DMS53 treated with DMSO at 0.1 percent for 48 hours (cell line): ENCODE results near the gene COL4A6.
"Not testable (repeated sequence)": the region's sequence is repeated elsewhere in the genome, so short reads cannot be mapped to it uniquely, and the experiment has no call there.

Experiments
- DNase-seq: peaks from one replicate; lab custom pipeline; 2025; ENCODE audit not compliant: unreplicated experiment; lab: John Stamatoyannopoulos, UW

Gene COL4A6

DNA sequence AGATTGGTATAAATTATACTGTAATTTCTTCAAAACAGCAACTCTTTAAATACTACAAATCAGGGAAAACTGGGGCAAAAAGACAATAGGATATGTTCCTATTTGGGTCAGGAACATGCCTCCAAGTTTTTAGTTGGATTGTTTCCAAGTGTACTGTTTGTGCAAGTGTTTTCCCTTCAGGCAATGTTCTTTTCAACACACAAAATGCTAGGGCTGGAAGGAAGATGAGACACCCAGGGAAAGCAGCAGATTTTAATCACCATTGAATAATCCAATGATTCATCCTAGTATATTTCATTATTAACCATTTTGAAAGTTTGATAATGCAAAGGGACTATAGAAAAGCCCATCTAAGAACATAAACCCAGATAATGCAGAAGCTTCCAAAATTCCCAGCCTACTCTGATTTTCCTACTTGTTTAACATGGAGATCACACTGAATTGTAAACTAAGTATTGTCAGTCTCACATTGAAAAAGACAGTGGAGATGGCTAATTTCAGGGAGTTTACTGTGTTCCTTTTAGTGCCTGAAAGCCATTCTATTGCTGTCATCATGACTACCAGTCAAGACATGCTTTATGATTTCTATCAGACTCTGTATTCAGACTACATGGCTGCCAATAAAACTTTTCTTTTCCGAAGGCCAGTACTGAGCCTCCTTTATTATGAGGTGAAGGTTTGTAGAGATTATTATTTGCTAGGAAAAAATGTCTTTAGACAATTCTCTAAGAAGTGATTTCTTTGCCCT, 38.6 kb downstream of the COL4A6 start:
- no peak for DNase-seq

DNA sequence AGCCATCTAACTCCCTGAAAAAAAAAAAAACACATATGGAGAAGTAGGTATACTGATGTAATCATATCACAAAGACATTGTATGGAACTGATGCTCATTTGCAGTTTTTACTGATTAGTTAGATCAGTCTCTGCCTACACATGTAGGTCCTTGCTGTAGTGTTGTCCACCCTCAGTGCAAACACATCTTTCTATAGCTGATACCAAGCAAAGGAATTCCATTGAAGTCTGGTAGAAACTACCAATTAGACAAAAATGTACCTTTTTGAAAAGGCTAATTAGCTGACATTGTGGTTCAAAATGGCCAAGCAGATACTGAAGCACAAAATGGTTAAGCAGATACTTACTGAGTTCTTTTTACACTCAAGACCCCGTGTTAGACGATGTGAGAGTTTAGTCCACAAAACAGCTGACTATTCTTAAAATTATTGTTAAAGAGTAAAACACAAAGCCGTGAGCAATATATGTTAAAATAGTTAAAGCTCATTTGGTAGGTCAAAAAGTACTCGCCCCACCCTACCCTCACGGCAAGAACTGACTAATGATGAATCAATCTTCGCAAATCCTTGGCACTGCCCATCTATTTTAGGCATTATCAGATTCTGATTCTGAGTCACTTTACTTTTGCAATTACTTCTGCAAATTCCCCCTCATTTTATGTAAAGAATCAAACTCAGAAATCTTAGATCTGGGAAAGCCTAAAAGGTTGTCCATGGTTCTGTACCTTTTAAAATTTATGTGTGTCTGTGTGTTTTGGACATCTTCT, 40.4 kb downstream of the COL4A6 start:
- DNase-seq, result no peak

DNA sequence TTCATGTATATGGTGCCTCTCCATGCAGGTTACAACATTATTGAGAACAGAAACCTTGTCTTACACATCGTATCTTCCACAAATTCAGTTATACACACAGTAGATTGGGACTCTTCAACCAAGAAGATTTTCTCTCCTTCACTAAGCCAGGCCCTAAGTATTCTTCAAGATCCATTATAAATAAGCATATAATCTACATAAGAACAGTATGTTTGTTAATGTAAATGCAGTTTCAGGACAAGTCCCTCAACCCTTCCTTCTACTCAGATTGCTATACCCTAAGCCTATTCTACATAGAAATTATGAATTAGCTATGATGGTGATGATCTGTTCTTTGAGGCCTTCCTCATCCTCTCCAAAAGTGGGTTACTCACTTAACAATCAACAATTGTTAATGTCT, 41.2 kb downstream of the COL4A6 start:
- no peak for DNase-seq

DNA sequence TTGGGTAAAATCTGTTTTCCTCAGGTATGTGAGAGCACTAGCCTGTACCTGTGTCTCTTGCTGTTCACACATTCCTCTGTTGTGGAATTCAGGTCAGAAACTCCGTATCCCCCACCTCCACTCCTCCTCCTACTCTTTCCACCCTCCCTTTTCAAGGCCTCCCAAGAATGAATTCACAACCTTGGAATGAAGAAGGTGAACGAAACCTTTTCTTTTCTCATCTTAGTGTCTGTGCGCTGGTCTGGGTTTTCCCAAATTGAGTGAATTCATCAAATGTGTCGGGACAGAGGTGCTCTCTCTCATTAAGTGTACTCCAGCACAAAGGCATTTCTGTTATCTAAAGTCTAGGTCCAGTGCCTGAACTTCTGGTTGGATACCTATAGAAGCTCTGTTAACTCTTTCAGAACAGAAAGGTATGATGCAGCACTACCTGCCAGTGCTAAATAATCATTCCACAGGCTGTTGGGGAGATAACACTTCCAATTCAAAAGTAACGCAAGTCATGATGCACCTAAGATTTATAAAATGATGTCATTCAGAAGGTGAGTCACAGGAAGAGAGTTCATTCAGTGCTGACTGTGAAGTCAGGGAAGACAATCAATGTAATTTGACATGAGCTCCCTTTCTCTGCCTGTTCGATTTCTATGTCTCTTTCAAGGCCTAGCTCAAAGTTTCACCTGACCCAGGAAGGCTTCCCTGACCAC, 41.9 kb downstream of the COL4A6 start:
- no peak for DNase-seq

DNA sequence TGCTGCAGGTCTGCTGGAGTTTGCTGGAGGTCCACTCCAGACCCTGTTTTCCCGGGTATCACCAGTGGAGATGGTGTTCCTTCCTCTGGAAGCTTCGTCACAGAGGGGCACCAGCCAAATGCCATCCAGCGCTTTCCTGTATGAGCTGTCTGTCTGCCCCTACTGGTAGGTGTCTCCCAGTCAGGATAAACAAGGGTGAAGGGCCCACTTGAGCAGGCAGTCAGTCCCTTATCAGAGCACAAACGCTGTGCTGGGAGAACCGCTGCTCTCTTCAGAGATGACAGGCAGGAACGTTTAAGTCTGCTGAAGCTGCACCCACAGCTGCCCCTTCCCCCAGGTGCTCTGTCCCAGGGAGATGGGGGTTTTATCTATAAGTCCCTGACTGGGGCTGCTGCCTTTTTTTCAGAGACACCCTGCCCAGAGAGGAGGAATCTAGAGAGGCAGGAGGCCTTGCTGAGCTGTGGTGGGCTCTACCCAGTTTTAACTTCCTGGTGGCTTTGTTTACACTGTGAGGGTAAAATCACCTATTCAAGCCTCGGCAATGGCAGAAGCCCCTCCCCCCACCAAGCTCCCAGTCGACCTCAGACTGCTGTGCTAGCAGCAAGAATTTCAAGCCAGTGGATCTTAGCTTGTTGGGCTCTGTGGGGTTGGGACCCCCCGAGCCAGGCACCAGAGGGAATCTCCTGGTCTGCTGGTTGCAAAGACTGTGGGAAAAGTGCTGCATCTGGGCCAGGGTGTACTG, 47.1 kb downstream of the COL4A6 start:
- peak; percentile 26 for DNase-seq

DNA sequence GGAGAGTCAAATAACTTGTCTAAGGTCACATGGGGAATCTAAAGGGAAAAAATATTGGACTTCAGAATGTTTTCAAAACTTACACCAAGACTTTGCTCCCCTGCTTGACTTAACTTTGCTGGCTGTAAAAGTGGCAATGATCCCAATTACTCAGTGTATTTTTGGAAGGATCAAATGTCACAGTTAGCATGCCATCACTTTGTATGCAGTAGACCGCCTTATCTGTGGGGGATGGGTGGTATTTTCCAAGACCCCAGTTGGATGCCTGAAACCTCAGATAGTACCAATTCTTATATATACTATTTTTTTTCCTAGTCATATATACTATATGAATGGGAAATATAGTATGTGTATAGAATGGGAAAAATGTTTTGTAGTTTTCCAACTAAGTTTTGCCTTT, 53.4 kb downstream of the COL4A6 start:
- DNase-seq, result no peak

DNA sequence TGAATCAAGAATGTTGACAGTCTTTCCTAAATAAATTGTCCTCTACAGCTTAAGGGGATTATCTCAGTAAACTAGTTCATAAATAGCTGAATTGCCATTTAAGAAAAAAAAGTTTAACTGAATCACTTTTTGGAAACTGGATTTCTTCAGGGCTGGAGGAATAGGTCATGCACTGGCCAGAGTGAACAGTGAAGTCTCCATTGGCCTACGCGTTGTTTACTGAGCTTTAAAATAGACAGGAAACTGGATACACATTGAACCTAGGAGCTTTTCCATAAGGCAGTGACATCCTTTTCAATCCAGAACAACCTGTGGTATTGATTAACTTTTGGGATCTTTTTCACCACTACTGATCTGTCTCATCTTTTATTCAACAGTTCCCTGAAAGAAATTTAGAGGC, 58.0 kb downstream of the COL4A6 start:
- no peak for DNase-seq

DNA sequence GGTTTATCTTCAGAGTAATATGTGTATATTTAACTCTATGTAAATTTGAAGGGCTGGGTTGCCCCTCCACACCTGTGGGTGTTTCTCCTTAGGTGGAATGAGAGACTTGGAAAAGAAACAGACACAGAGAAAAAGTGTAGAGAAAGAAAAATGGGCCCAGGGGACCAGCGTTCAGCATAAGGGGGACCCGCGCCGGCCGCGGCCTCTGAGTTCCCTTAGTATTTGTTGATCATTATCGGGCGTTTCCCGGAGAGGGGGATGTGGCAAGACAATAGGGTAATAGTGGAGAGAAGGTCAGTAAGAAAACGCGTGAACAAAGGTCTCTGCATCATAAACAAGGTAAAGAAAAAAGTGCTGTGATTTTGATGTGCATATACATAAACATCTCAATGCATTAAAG, 61.4 kb downstream of the COL4A6 start:
- DNase-seq, result not testable (repeated sequence)

DNA sequence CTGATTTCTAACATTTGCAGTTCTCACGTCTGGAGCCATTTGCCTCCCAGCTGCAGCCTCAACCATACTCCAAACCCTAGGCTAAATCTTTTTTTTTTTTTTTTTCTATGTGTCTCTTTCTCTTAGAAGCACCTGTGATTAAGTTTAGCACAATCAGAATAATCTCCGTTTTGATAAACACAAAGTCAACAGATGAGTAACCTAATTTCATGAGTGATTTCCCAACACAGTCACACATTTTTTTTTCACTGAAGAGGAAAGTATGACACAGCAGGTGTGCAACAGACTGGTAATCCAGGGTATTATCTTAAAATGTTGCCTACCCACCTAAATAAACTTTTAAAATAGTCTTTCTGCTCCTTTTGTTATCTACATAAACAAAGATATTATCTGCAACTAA, 62.6 kb downstream of the COL4A6 start:
- DNase-seq, result peak; percentile 33

DNA sequence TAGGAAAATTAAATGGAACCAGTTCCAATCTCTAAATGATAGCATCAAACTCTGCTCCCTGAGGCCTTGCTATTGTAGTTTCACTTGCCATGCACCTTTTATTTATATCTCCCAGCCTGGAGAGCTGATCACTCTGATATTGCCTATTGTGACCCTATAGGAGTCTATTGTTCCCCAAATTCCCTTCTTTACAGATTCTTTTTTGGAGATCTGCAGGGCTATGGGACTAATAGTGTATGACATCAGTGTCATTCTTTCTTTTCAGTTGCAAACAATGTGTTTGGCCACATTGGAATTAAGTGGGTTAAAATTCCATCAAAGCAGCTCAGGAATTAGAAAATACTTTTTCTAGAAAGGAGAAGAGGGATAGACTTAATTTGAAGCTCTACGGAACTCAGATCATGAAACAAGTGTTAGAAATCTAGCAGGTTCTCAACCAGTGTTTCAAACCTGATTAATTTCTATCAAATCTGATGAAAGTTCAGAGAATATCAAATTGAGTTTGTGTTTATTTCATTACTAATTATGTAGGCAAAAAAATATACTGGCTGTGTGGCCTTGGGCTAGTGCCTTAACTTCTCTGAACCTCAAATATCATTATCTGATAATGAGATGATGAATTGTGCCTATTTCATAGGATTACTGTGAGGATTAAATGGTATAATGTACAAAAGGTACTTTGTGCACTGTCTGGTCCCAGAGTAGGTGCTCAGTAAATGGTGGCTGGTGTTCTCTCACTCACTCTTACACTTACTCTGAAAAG, 71.4 kb downstream of the COL4A6 start:
- no peak for DNase-seq

DNA sequence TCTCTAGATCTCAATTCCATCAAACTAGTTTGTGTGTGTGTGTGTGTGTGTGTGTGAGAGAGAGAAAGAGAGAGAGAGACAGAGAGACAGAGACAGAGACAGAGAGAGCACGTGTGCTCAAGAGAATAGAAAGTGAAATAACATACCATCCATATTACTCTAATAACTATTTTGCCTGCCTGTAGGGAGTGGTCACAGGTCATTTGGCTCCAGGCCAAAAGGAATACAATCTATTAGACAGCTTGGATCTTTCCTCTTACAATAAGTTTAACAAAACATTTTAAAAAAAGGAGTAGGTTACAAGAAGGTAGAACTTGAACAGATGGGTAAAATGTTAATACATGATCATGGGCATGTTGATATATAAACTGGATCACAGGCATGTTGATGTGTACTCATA, 76.2 kb downstream of the COL4A6 start:
- DNase-seq, result no peak

DNA sequence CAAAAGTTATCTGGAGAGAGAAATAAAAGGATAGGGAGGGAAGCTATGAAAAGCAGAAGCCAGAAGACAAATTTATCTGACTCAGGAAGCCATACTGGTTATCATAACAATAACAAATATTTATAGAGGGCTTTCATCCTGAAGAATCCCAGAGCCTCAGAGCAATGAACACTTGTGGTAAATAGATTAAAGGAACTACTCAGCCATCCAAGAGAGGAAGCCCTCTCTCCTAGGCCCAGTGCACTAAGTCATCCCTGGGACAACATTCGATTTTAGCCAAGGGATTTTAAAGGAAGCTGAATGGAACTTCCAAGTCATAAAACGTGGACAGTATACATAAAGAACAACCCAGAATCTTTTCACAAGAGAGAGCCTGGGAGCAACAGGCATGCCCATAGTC, 76.9 kb downstream of the COL4A6 start:
- DNase-seq, result no peak

DNA sequence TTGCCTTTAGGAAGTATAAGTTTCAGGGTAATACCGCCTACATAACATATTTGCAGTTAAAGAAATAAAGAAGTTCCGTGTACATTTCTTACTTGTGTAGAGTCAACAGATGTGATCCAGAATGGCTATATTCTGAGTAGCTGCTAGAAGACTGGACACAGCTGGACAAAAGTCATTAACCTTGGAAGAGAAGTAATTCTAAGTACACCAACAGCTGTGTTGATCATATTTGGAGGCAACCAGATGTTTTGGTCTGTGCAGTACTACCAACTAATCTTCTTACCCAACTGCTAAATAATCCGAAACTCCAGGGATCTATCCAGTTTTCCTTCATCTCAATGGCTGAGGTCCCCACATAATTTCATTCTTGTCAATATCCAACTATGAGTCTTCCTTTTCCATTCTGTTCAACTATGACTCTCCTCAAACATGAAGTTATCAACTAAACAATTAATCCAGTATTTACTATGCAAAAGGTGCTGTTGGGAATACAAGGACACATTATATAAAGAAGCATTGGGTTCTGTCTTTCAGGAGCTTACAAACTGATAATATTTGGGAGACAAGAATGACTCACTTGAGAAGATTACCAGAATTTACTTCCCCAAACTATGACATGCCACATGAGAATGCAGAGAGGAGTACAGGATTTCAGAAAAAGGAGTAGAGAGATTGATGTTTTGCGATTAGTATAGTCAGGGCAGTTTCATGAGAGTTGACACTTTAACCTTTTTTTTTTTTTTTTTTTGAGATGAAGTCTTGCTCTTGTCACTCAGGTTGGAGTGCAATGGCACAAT, 78.2 kb downstream of the COL4A6 start:
- DNase-seq, result no peak

DNA sequence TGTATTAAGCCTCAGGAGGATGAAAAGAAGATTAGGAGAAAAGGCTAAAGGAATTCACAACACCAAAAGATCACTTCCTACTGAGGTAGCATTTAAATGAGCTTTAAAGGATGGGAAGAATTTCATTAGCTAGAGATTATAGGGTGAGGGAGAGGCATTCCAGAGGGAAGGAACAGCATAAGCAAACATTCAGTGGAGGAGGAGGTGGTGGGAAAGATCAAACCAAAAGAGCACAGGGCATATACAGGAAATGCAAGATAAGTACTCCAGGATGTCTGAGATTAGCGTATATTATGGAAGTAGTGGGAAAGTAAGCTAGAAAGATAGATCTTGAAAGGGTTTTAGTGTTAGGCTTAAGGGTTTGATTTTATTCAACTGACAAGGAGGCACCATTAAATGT, 84.8 kb downstream of the COL4A6 start:
- DNase-seq, result no peak

DNA sequence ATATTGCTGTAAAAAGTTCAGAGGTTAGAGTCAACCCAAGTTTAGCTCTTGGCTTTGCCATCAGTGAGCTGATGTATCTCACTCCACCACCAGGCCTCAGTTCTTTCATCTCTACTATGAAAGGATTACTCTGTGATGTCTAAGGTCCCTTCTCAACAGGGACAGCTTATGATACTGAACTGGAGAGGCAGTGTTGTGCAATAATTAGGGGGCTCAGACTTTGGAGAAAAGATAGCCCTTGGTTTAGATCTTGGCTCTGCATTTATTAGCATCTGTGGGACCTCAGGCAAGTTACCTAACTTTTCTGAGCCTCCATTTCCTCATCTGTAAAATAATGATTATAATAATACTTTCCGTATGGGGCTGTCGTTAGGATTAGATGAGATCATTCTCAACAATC, 89.0 kb downstream of the COL4A6 start:
- no peak for DNase-seq

DNA sequence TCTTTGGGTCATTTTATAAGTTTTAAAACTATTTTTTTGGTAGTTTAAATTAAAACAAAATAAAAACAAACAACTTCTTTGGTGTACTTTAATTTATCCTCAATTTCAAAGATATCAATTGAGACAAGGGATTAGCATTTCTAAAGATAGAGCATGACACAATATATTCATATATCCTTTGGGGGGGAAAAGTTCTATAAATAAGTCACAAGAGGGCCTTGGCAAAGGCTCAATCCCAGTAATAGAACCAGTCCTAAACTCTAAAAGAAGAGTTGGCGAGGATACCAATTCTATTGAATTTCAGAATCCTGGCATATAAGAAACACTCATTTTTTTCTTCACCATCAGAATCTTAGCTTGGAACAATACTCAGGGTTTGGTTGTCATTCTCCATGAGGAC, 89.7 kb downstream of the COL4A6 start:
- DNase-seq, result no peak

DNA sequence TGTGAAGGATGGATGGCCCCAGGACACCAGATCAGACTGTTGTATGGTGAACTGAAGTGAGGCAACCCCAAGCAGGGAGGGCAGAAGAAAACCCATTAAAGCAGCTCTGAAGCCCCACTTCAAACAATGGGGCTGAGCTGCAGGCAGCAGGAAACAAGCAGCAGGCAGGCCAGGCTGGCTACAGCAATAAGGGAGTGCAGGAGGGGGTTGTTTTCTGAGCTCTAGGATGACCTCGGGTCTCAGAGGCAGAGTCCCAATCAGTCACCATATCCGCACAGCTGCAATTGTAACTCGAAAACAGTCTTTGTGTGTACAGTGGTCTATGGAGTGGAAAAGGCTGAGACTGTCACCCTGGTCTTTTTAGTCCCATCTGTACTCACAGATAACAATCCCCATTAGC, 90.4 kb downstream of the COL4A6 start:
- no peak for DNase-seq

DNA sequence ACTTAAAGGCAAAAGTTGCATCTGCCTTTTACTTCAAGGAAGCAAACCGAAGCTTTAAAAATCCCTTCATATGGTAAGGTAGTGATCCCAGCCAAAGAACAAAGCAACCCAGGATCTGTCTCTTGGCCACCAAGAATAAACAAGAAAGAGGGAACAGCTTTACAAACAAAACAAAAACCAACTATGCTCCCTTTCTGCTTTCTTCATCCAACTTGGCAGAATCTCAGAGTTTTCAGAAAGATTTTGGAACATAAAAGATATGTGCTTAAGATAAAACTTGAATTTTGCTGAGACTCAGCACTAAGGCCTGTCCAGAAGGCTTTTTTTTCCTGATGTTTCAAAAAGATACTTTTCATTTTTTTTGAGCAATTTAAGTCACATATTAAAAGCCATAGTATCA, 94.0 kb downstream of the COL4A6 start:
- DNase-seq, result no peak

DNA sequence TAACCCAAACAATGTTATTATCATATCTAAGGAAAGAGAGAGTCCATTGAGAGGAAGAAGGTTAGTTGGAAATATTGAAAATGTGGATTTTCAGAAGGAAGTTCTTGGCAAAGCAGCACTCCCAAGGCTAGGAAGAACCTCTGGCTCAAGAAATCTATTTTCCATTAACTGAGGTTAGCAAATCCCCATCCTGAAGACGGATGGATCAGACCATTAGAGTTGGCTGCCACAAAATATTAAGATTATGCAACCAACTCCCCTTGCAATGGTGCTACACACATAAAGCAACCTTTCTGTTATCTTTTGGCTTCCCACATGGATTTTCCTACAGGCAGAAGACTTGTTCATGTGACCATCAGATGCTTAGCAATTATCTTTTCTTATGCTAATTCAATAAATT, 96.3 kb downstream of the COL4A6 start:
- DNase-seq, result no peak

DNA sequence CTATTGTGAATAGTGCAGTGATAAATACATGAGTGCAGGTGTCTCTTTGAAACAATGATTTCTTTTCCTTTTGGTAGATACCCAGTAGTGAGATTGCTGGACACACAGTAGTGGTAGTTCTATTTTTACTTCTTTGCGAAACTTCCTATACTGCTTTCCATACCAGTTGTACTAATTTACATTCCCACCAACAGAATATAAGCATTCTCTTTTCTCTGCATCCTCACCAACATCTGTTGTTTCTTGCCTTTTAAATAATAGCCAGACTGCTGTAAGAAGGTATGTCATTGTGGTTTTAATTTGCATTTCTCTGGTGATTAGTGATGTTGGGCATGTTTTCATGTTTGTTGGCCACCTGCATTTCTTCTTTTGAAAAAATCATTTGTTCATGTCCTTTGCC, 105.9 kb downstream of the COL4A6 start:
- DNase-seq, result no peak
